Measurements from ENCODE around the gene SAMD13. TPM values are rescaled to one million over a fixed set of nuclear protein-coding genes. Genes with fewer than 3 reads are reported as not detected.

Gene SAMD13
- total RNA-seq, 6 experiments from 2014 or later = 0.40 to 0.68 (median 0.47) TPM; not detected in 3

- H3K4me1 ChIP-seq = no peaks in the 10 kb centered on the region
- H3K27ac ChIP-seq = no peak overlapping the region
- no peaks in the 10 kb centered on the region for H3K36me3 ChIP-seq
- ATAC-seq = no peak
- TF ChIP-seq CTCF (IDR thresholded peaks at IDR 0.05) = no peak
- no peak for TF ChIP-seq POLR2A (IDR thresholded peaks at IDR 0.05)
- no peaks in the 10 kb centered on the region for H3K27me3 ChIP-seq
- H3K9me3 ChIP-seq = no peaks in the 10 kb centered on the region
- DNase-seq = no peak
- no peak overlapping the region for H3K4me3 ChIP-seq
- intact Hi-C loops (cut with DNase I) = no loop called here
- 83% methylated on average over 5 of the region's 5 CpGs for WGBS (ENCODE audit: insufficient coverage, low coverage, low lambda C conversion rate, missing lambda C conversion rate)
Measured at GRCh38 chr1:84374991-84375696, 73.6 kb downstream of the SAMD13 start.

- intact Hi-C loops (cut with DNase I) = no loop called here
- no peaks in the 10 kb centered on the region for H3K4me1 ChIP-seq
- no peaks in the 10 kb centered on the region for H3K9me3 ChIP-seq
- H3K27me3 ChIP-seq = no peaks in the 10 kb centered on the region
- WGBS (ENCODE audit: insufficient coverage, low coverage, low lambda C conversion rate, missing lambda C conversion rate) = 79% methylated on average over 7 of the region's 7 CpGs
- no peak for DNase-seq
- no peak for ATAC-seq
- H3K4me3 ChIP-seq = no peak overlapping the region
- TF ChIP-seq POLR2A (IDR thresholded peaks at IDR 0.05) (no peak), CTCF (IDR thresholded peaks at IDR 0.05) (no peak)
- H3K27ac ChIP-seq = no peak overlapping the region
- H3K36me3 ChIP-seq = no peaks in the 10 kb centered on the region
Measured at GRCh38 chr1:84376000-84376910, 74.7 kb downstream of the SAMD13 start.

GRCh38 chr1:84377480-84378095 lies 76.1 kb downstream of the SAMD13 start:
- intact Hi-C loops (cut with DNase I) = no loop called here

More at GRCh38 chr1:84377480-84378095, 76.1 kb downstream of the SAMD13 start:
- WGBS (ENCODE audit: insufficient coverage, low coverage, low lambda C conversion rate, missing lambda C conversion rate) = 26% methylated on average over 3 of the region's 3 CpGs
- no peaks in the 10 kb centered on the region for H3K36me3 ChIP-seq
- H3K27me3 ChIP-seq = no peaks in the 10 kb centered on the region
- TF ChIP-seq CTCF (IDR thresholded peaks at IDR 0.05) = no peak
- TF ChIP-seq POLR2A (IDR thresholded peaks at IDR 0.05) = no peak
- no peak overlapping the region for H3K4me3 ChIP-seq
- no peak for ATAC-seq
- H3K4me1 ChIP-seq = no peaks in the 10 kb centered on the region
- H3K27ac ChIP-seq = no peak overlapping the region
- DNase-seq = no peak
- H3K9me3 ChIP-seq = no peaks in the 10 kb centered on the region

Data from right lobe of liver (tissue), 6 donors.